Muscle of leg (tissue), 11 donors: ENCODE data around the gene SMIM5. TPM values are rescaled to one million over a fixed set of nuclear protein-coding genes. Genes with fewer than 3 reads are reported as not detected.

Source experiments
- DNase-seq: peaks from one replicate; pipeline ENCODE4 v3.0.0; 2013
- H3K27ac ChIP-seq: one replicate; pipeline ENCODE4 v1.5.1; 2013; ENCODE audit warnings: mild to moderate bottlenecking, low read length, control low read depth
- H3K27me3 ChIP-seq: one replicate; pipeline ENCODE4 v1.6.1; 2013; ENCODE audit warnings: low read length; ENCODE audit not compliant: control insufficient read depth, insufficient read depth
- H3K36me3 ChIP-seq: one replicate; pipeline ENCODE4 v1.6.1; 2013; ENCODE audit warnings: low read length; ENCODE audit not compliant: control insufficient read depth, insufficient read depth
- H3K4me1 ChIP-seq: one replicate; pipeline ENCODE4 v1.6.1; 2013; ENCODE audit warnings: low read length; ENCODE audit not compliant: control insufficient read depth, insufficient read depth
- H3K4me3 ChIP-seq: one replicate; pipeline ENCODE4 v1.5.1; 2013; ENCODE audit warnings: low read length, control low read depth
- H3K9me3 ChIP-seq: replicated peaks from 2 replicates; pipeline ENCODE4 v1.6.1; 2013; ENCODE audit warnings: low read depth, low read length; ENCODE audit not compliant: control insufficient read depth
- WGBS: methylation state at CpG from one replicate; pipeline ENCODE4 v1.1.5; 2013; ENCODE audit warnings: missing lambda C conversion rate; ENCODE audit not compliant: insufficient coverage; 5-methylcytosine and 5-hydroxymethylcytosine counted together
- polyA plus RNA-seq, 8 donors: library from polyadenylated mRNA; unstranded; fragments of 120-200 nt; gene quantifications; one replicate each; pipeline versions ENCODE4 v1.2.1 to v1.2.3, GENCODE V29; 2013; ENCODE audit warnings: inconsistent platforms in 1 of 8, low replicate concordance in 1 of 8; ENCODE audit not compliant: insufficient read length in 8 of 8, insufficient read depth in 1 of 8
- total RNA-seq: library from RNA; stranded (reverse); fragments of 120-200 nt; gene quantifications from one replicate; pipeline ENCODE4 v1.2.4, GENCODE V29; 2013

The SMIM5 gene
- total and polyA plus RNA-seq, 9 donors, result 4.0 to 12.1 (median 8.5) TPM

DNA sequence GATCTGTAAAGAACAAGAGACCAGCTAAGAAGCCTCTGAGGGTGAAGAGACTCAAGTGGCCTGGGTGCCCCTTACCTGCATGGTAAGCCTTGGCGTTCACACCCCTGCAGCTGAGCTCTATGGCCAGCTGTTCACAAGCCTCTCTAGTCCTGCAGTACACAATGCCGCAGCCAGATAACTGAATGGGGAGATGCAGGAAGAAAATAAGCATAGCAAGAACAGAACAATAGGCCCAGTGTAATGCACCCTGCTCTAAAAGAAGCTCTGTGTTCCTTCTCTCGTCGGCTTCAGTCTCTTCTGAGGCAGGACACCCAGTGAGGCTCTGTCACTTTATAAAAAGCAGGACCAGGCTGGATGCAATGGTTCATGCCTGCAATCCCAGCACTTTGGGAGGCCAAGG is 28.3 kb downstream of the SMIM5 start:
- Histone ChIP-seq H3K9me3 (no peaks in the 10 kb centered on the region), H3K4me1 (peaks cover 8% of the 10 kb centered on the region), H3K4me3 (no peak overlapping the region), H3K27ac (no peak overlapping the region), H3K36me3 (peaks cover 49% of the 10 kb centered on the region), H3K27me3 (no peaks in the 10 kb centered on the region)
- 93% methylated on average over 4 of the region's 4 CpGs for WGBS
- DNase-seq, result no peak

DNA sequence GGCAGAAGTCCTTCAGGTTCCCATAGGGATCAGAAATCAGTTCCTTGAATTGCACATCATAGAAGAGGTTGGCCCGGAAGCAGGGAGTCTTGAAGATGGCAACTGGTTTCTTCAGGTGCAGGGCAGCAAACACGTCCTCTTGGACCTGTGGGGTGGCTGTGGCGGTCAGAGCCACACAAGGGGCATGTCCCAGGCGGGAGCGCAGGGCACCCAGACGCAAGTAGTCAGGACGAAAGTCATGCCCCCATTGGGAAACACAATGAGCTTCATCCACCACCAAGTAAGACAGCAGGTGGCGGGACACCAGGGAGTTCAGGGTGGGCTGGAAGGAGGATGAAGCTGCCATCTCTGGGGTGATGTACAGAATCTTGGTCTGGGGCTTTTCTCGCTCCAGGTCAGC is 29.3 kb downstream of the SMIM5 start:
- WGBS, result 92% methylated on average over 5 of the region's 9 CpGs
- Histone ChIP-seq H3K27ac (no peak overlapping the region), H3K4me3 (no peak overlapping the region), H3K27me3 (no peaks in the 10 kb centered on the region), H3K36me3 (peaks cover 42% of the 10 kb centered on the region), H3K4me1 (peaks cover 8% of the 10 kb centered on the region), H3K9me3 (no peaks in the 10 kb centered on the region)
- no peak for DNase-seq

DNA sequence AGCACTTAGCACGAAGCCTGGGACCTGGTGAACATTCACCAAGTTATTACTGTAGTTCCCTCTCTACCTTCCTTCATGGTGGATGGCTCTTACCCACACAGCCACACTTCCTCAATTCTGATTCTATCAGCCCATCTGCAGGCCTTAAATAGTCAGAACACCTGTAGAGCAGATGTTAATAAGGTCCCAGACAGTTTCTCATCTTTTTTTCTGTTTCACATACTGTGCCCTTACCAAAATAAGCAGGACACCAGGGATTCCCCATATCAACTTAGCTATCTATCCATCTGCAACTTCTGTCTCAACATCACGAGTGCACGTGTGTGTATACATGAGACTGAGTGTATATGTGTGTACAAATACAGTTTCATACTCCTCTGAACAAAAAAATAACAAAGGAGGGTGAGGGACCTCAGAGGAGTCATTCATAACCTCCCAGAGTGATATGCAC is 30.9 kb downstream of the SMIM5 start:
- WGBS, result no CpG with 5 or more reads among the region's 3 CpGs
- Histone ChIP-seq H3K9me3 (no peaks in the 10 kb centered on the region), H3K27me3 (no peaks in the 10 kb centered on the region), H3K27ac (no peak overlapping the region), H3K36me3 (peaks cover 41% of the 10 kb centered on the region), H3K4me1 (peaks cover 10% of the 10 kb centered on the region), H3K4me3 (no peak overlapping the region)
- DNase-seq, result no peak

DNA sequence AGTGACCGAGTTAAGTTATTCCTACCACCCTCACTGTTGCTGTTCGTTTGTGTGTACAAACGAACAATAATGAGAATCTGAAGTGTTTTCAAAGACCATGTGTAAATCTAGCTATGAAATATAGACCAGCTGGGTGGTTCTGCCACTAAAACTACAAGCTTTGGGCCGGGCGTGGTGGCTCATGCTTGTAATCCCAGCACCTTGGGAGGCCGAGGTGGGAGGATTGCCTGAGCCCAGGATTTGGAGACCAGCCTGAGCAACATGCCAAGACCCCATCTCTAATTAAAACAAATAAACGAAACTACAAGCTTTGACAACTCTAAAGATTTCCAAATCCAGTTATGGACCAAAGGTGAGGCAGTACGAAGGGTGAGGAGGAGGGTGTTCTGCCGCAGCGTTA is 32.7 kb downstream of the SMIM5 start:
- Histone ChIP-seq H3K27me3 (no peaks in the 10 kb centered on the region), H3K4me1 (peaks cover 10% of the 10 kb centered on the region), H3K36me3 (peaks cover 43% of the 10 kb centered on the region), H3K4me3 (peak overlapping the region; percentile 93), H3K27ac (no peak overlapping the region), H3K9me3 (no peaks in the 10 kb centered on the region)
- 95% methylated on average over 4 of the region's 10 CpGs for WGBS
- DNase-seq, result no peak

DNA sequence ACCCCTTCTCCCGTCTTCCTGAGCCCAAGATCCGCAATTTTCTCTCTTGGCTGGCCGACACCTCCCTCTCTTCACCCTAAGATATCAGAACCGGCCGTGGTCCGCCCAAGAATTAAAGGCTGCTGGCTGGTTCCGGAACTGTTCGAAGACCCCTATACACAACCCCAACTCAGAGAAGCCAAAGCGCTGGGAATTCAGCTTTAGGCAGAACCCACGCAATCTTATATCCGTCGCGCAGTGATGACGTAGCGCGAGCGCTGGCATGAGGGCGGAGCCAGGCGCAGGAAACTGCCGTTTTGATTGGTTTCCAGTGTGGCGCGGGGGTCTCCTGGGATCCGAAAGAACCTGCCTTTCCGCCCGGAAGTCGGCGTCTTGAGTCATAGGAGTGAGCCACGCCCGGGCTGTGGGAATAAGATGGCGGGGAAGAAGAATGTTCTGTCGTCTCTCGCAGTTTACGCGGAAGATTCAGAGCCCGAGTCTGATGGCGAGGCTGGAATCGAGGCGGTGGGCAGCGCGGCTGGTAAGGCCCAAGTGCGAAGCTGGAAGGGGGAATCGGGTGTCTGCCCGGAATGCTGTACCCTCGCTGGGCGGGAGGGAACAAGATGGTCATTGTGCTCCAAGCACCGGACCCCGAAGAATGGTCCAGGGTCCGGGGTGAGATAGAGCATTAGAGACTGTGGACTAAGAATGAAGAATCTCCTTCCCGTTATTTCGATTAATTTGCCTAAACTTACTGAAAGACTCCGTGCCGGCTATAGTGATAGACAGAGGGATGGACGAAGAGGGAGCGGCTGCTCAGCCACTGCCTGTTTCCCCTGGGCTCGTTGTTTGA is 33.9 kb downstream of the SMIM5 start, which contains the start of the genes RECQL5 and SAP30BP:
RECQL5 (minus strand) TSS at position 196 of the 832 bp plus-strand sequence. CDS start 597 bp downstream, outside the sequence.
SAP30BP (plus strand) TSS at position 380 of the 832 bp plus-strand sequence; CDS start at position 415, 35 bp downstream.
- DNase-seq, result peak; percentile 99
- peaks cover 10% of the 10 kb centered on the region for H3K4me1 ChIP-seq
- no peaks in the 10 kb centered on the region for H3K27me3 ChIP-seq
- H3K36me3 ChIP-seq, result peaks cover 43% of the 10 kb centered on the region
- peak within 1 kb of the TSS; percentile 93 for H3K4me3 ChIP-seq
- H3K27ac ChIP-seq, result peak within 1 kb of the TSS; percentile 90
- H3K9me3 ChIP-seq, result no peaks in the 10 kb centered on the region
- under 1% methylated on average over 40 of the region's 55 CpGs for WGBS

DNA sequence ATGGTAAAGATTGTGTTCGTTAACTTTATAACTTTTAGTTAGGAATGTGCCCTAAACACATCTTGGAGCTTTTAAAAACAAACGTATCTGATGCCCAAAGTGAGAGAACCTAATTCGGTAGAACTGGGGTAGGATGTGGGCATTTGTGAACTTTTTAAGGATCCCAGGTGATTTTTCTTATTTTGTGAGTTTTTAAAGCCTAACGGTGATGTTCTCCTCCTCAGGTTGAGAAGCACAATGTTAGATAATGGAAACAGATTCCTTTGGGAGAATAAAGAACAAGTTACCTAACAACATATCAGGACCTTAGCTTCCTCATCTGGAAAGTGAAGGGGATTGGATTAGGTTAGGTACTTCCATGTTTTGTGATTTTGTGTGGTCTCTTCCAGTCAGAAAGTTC is 34.6 kb downstream of the SMIM5 start:
- Histone ChIP-seq H3K27ac (peak overlapping the region; percentile 90), H3K9me3 (no peaks in the 10 kb centered on the region), H3K36me3 (peaks cover 41% of the 10 kb centered on the region), H3K4me1 (peaks cover 10% of the 10 kb centered on the region), H3K27me3 (no peaks in the 10 kb centered on the region), H3K4me3 (peak overlapping the region; percentile 93)
- WGBS, result 10% methylated on average over 2 of the region's 4 CpGs
- DNase-seq, result no peak

DNA sequence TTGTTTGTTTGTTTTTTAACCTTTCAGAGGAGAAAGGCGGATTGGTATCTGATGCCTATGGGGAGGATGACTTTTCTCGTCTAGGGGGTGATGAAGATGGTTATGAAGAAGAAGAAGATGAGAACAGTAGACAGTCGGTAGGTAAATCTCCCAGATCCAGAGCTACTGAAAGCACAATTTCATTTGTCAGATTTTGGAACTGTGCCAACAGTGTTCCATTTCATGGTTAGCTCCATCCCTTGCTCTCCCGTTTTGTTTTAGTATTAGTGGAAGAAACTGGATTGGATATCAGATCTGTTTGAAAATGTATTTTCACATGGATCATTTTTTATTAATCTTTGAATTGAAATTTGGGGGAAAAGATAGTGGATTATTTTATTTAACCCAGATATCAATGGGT is 35.3 kb downstream of the SMIM5 start:
- Histone ChIP-seq H3K27ac (no peak overlapping the region), H3K4me3 (no peak overlapping the region), H3K4me1 (peaks cover 10% of the 10 kb centered on the region), H3K36me3 (peaks cover 41% of the 10 kb centered on the region), H3K27me3 (no peaks in the 10 kb centered on the region), H3K9me3 (no peaks in the 10 kb centered on the region)
- no peak for DNase-seq
- no CpG with 5 or more reads among the region's 4 CpGs for WGBS

DNA sequence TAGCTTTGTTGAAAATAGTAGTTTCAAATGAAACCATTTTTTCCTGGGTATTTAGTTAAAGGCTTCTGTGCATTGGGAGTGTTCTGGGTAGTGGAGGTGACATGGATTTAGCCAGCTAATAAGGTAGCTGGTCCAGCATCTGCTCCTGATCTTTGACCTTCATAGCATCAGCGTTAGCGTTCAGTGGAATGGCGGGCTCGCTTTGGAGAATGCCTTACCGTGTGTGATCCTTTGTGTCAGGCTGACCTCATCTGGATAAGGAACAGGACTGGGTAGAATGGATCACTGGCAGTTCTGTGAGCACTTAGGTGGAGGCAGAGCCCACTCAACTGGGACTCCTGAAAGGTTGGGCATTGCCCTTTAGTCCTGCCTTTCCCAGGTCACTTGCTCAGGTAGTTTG is 37.6 kb downstream of the SMIM5 start:
- no peak overlapping the region for H3K4me3 ChIP-seq
- H3K27me3 ChIP-seq, result no peaks in the 10 kb centered on the region
- WGBS, result 79% methylated on average over 5 of the region's 5 CpGs
- DNase-seq, result no peak
- H3K27ac ChIP-seq, result no peak overlapping the region
- peaks cover 43% of the 10 kb centered on the region for H3K36me3 ChIP-seq
- H3K9me3 ChIP-seq, result no peaks in the 10 kb centered on the region
- H3K4me1 ChIP-seq, result peaks cover 8% of the 10 kb centered on the region

DNA sequence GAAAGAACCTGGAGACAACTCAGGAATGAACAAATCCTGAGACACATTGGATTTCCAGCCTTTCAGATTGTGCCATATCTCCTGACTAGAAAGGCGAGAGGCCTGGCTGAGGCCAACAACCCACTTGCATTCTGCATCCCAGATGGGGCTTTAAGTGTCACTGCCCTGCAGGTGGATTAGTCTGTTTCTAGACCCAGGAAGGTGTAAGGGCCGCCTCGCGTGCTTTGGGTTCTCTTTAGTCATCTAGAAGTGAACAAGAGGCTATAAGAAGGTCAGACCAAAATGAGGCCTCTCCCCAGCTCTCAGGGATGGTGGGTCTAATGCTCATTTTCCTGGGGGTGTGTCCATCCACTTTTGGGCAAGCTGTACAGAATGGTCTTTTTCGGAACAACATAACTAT is 38.8 kb downstream of the SMIM5 start:
- Histone ChIP-seq H3K4me1 (peaks cover 2% of the 10 kb centered on the region), H3K9me3 (no peaks in the 10 kb centered on the region), H3K27me3 (no peaks in the 10 kb centered on the region), H3K4me3 (no peak overlapping the region), H3K36me3 (peaks cover 43% of the 10 kb centered on the region), H3K27ac (no peak overlapping the region)
- DNase-seq, result no peak
- 100% methylated on average over 1 of the region's 5 CpGs for WGBS

DNA sequence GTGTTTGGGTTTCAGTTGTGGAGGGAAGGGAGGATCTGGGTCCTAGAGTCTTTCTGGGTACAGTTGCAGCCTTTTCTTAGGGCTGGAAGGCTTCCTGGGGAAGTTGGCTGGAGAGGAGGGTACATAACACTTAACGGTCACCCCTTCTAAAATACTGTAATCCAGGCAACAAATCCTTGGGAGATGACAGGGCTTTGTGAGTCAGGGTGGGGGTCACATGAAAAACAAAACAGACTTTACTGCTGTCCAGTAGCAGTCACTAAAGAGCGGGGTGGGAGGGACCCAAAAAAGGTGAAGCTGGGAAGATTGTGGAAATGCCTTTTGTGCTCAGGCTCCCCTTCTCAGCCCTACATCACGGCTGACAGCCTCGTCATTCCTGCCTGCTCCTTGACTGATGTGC is 40.3 kb downstream of the SMIM5 start:
- Histone ChIP-seq H3K36me3 (peaks cover 53% of the 10 kb centered on the region), H3K9me3 (no peaks in the 10 kb centered on the region), H3K27me3 (no peaks in the 10 kb centered on the region), H3K4me1 (no peaks in the 10 kb centered on the region), H3K27ac (no peak overlapping the region), H3K4me3 (no peak overlapping the region)
- DNase-seq, result no peak
- WGBS, result 100% methylated on average over 1 of the region's 4 CpGs
